Measurements from ENCODE around the gene RFC1. TPM values are rescaled to one million over a fixed set of nuclear protein-coding genes. Genes with fewer than 3 reads are reported as not detected.

Gene RFC1
- total RNA-seq, 2 donors from 2014 or later, result 111 to 134 TPM

GRCh38 chr4:39243462-39243861 is 122.7 kb downstream of the RFC1 start:
- H3K4me1 Mint-ChIP-seq (ENCODE audit: low read depth), result no peaks in the 10 kb centered on the region
- no peak overlapping the region for H3K27ac Mint-ChIP-seq

More at GRCh38 chr4:39243462-39243861, 122.7 kb downstream of the RFC1 start:
- no peak for DNase-seq
- no peaks in the 10 kb centered on the region for H3K27me3 Mint-ChIP-seq (ENCODE audit: low read depth)
- peaks cover 2 to 3% of the 10 kb centered on the region in 2 donors for H3K9me3 Mint-ChIP-seq
- no peak overlapping the region for H3K4me3 Mint-ChIP-seq
- ATAC-seq (replicated peaks in 1 of 2), result no peak
- peaks cover 0 to 10% of the 10 kb centered on the region in 2 donors for H3K36me3 Mint-ChIP-seq (ENCODE audit: insufficient read depth in 2 of 2)

Other genes with a start within 250 kb of the RFC1 start
- gene WDR19, start 183.8 kb downstream of the RFC1 start, total RNA-seq, result 10 to 100 TPM; 13.1 to 14.2 TPM
- not detected for gene KLB, start 40.6 kb upstream of the RFC1 start, total RNA-seq
- gene RPL9, start 92.6 kb upstream of the RFC1 start, total RNA-seq, result 1,000 to 10,000 TPM; 2,445 to 2,588 TPM
- 10 to 100 TPM; 28.3 to 39.5 TPM for gene LIAS, start 92.7 kb upstream of the RFC1 start, total RNA-seq
- gene UGDH, start 161.1 kb upstream of the RFC1 start, total RNA-seq, result 10 to 100 TPM; 33.0 to 36.7 TPM

Data from activated T-cell treated with anti-CD3 and anti-CD28 coated beads, Interleukin-2, amount 50 U/mL, for 72 hours (primary cell).